C4-2B (cell line): ENCODE measurements around the gene CLMP.

Source experiments
- H3K27ac ChIP-seq: fragments of 450-650 bp; 2 replicates; pipeline ENCODE4 v1.5.1; 2017
- ZFX ChIP-seq: fragments of 450-650 bp; IDR thresholded peaks from 2 replicates; pipeline ENCODE4 v1.6.1; 2017
- TF ChIP-seq, protein P1 (sequence below): fragments of 450-650 bp; conservative IDR thresholded peaks from 2 replicates; pipeline ENCODE4 v1.5.1; 2017; ENCODE audit warnings: mild to moderate bottlenecking

The CLMP gene

DNA sequence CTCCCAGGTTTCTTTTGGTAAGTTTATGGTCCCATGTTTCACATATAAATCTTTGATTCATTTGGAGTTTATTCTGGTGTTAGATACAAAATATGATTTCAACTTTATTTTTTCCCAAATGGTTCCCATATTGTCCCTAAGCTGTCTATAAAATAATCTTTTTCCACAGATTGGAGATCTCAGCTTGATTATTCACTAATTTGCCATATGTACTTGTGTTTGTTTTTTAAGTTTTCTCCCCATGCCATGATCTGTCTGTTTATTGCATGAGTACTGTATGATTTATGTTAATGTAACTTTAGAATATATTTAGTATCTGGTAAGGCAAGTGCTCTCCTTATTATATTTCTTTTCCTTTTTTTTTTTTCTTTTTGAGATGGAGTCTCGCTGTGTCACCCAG lies 19.9 kb upstream of the CLMP start:
- H3K27ac ChIP-seq: no peak overlapping the region
- TF ChIP-seq, protein P1, sequence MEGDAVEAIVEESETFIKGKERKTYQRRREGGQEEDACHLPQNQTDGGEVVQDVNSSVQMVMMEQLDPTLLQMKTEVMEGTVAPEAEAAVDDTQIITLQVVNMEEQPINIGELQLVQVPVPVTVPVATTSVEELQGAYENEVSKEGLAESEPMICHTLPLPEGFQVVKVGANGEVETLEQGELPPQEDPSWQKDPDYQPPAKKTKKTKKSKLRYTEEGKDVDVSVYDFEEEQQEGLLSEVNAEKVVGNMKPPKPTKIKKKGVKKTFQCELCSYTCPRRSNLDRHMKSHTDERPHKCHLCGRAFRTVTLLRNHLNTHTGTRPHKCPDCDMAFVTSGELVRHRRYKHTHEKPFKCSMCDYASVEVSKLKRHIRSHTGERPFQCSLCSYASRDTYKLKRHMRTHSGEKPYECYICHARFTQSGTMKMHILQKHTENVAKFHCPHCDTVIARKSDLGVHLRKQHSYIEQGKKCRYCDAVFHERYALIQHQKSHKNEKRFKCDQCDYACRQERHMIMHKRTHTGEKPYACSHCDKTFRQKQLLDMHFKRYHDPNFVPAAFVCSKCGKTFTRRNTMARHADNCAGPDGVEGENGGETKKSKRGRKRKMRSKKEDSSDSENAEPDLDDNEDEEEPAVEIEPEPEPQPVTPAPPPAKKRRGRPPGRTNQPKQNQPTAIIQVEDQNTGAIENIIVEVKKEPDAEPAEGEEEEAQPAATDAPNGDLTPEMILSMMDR: no peak
- no peak for TF ChIP-seq ZFX

DNA sequence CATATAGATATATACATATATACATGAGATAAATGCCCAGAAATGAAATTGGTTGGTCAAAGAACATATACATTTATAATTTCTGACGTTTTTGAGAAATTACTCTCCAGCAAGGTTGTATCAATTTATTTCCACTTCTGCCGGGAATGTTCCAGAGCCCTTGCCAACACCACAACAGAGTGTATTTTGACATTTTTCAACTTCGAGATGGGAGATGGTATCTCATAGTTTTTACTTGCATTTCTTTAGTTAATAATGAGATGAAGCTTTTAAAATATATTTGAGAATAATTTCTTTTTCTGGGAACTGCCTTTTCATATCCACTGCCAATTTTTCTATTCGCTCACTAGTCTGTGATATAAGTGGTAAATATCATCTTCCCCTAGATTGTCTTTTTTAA lies 19.3 kb upstream of the CLMP start:
- TF ChIP-seq ZFX: no peak
- TF ChIP-seq, protein P1: no peak
- no peak overlapping the region for H3K27ac ChIP-seq

DNA sequence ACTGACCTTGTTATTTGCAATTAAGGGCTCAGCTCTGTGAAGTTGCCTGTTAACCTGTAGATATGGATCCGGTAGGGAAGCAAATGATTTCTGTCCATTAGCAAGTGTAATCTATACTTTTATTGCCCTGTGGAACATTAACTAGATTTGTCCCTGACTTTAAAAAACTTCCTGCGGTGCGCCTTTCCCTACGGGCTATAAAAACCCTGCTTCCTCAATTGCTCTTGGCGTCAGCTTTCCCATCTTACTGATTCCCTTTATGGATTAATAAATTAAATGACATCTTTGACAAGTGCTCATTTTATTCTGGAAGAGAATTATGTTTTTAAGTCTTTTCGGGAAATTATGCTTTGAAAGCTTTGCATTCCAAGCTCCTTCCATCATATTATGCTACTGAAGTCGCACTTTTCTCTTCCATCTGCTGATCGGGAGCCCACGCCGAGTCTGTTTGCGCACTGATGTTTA lies 18.3 kb upstream of the CLMP start:
- TF ChIP-seq, protein P1: no peak
- TF ChIP-seq ZFX: no peak
- no peak overlapping the region for H3K27ac ChIP-seq

DNA sequence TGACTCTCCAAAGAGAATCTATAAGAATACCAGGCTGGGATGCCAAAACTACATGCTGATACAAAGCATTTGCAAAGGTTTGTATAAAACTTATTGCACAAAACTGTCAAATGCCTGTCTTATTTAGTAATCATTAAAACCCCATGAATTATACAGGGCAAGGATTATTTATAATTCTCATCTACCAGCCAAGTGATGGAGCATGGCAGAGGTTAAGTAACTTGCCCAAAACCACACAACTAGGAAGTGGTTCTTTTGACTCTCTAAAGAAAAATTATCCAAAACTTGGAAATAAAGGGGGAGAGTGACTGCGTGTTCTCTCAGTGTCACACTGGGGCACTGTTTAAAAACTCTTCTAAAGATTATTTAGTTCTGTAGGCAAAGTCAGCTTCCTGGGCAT lies 17.4 kb upstream of the CLMP start:
- TF ChIP-seq, protein P1: no peak
- no peak for TF ChIP-seq ZFX
- H3K27ac ChIP-seq: no peak overlapping the region

DNA sequence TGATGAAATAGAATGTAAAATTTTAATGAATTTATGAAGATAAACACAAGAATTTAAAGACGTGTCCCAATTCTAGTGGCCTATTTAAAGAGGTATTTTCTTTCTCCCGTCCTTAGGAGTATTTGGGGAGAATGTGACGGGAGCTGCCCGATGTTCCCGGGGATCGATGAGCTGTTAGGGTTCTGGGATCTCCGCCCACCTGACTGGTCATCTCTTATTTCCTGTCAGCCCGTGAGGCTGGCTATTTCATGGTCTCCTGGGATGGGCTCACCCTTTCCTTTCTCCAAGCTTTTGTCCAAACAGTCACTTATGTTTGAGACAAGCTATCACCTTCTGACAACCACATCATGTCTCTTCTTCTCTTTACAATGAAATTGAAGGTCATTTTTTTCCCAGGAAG lies 16.9 kb upstream of the CLMP start:
- TF ChIP-seq, protein P1: no peak
- no peak for TF ChIP-seq ZFX
- no peak overlapping the region for H3K27ac ChIP-seq

DNA sequence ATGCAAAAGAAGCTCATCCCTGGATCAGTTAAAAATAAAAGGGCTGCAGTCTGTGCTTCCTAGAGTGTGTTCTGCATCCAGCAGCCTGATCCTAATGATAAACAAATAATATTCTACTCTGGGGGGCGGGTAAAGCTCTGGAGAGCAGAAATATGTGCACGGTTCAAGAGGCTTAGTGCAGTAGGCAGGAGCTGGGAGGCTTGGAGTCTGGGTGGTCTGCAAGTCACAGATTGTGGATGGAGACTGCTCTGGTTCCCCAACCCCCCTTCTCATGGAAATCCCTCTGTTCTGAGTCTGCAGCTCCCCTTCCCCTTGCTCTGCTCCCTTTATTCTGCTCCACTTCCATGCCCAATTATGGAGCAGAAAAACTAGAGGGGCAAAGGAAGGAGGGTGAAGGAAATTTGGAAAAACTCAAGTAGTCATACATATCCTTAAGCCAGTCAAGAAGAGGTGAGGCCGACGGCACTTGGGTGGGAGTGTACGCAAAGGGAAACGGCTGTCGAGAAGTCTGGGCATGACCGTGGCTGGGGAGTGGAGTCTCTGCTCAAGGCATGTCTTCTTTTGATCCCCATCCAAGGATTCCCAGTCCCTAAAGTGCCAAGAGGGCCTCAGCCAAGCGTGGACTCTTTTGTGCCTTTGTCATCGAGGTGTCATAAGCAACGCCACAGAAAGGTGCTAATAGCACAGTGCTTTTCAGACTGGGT lies 16.3 kb upstream of the CLMP start:
- TF ChIP-seq ZFX: no peak
- TF ChIP-seq, protein P1: no peak
- no peak overlapping the region for H3K27ac ChIP-seq

DNA sequence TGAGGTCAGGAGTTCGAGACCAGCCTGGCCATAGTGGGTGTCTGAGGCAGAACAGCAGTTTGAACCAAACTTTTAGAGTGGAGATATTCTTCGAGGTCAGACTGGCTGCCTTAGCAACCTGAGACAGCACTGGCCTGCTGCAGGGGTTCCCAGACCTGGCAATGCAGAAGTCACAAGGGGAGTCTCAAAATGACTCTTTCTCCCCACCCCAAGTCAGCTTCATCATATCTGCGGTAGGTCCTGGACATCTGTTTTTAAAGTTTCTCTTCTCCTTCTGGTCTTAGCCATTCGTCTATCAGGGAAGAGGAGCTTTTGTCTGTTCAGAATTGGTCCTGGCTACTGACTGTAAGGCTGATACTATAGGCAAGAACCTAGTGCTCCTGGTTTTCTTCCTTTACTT lies 14.5 kb upstream of the CLMP start:
- TF ChIP-seq, protein P1: no peak
- no peak for TF ChIP-seq ZFX
- no peak overlapping the region for H3K27ac ChIP-seq
